GM20000 (cell line): ENCODE results near the gene FBXW5.
A peak's percentile ranks its signal among the peaks of the same experiment; 100 is the strongest.

ENCODE experiments used
- DNase-seq: peaks from one replicate; pipeline ENCODE4 v3.0.0; 2012; ENCODE audit warnings: low spot score
- TF ChIP-seq, protein P1 (sequence below): IDR thresholded peaks from 2 replicates; pipeline ENCODE4 v1.5.1; 2012; ENCODE audit warnings: mild to moderate bottlenecking, control low read depth; ENCODE audit errors: extremely low read depth, missing control alignments

FBXW5 gene

DNA sequence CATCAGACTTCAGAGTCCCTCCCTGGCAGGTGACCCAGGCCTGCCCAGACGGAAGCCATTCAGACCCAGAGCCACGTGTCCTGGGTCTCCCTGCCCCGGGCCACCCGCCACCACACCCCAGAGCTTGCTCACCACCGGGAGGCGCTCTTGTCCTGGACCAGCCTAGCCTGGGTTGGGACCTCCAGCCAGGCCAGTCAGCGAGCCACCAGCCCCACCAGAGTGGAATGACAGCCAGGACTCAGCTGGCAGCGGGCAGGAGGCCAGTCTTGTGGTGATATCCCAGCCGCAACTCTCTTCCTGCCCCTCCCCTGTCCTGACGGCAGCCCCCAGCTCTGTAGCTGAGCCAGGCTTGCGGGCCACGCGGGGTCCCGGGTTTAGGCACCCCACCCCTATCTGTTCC, 31.1 kb upstream of the FBXW5 start:
- TF ChIP-seq, protein P1, sequence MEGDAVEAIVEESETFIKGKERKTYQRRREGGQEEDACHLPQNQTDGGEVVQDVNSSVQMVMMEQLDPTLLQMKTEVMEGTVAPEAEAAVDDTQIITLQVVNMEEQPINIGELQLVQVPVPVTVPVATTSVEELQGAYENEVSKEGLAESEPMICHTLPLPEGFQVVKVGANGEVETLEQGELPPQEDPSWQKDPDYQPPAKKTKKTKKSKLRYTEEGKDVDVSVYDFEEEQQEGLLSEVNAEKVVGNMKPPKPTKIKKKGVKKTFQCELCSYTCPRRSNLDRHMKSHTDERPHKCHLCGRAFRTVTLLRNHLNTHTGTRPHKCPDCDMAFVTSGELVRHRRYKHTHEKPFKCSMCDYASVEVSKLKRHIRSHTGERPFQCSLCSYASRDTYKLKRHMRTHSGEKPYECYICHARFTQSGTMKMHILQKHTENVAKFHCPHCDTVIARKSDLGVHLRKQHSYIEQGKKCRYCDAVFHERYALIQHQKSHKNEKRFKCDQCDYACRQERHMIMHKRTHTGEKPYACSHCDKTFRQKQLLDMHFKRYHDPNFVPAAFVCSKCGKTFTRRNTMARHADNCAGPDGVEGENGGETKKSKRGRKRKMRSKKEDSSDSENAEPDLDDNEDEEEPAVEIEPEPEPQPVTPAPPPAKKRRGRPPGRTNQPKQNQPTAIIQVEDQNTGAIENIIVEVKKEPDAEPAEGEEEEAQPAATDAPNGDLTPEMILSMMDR, result peak; percentile 5
- no peak for DNase-seq

DNA sequence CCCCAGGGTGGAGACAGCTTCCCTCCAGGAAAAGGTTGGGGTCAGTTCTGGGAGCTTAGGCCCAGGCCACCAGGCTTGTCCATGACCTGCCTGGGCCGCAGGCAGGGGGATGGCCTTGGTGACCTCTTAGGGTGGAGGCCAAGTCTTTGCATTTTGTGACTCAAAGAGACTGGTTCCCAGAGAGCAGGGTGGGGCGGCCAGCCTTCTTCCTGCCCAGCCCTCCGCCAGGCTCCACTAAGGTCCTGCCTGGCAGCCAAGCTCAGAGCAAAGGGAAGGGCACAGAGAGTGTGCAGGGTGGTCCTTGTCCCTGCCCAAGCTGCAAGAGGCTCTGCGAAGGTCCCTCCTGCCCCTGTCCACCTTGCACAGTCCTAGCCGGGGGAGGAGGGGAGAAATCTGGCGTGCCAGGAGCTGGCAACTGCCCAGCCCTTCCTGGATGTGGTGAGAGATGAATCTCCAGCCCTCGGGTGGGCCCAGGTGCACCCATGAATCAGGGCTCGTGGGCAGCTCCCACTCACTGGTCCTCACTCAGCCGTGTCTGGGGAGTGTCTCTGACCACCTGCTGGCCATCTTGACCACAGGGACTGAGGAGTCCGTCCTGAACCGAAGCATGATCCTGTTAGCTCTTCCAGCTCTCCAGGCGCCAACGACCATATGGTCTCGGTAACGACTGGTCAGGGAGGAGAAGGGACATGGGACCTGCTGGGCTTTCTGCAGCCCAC, 30.4 kb upstream of the FBXW5 start:
- DNase-seq, result no peak
- TF ChIP-seq, protein P1, result no peak

DNA sequence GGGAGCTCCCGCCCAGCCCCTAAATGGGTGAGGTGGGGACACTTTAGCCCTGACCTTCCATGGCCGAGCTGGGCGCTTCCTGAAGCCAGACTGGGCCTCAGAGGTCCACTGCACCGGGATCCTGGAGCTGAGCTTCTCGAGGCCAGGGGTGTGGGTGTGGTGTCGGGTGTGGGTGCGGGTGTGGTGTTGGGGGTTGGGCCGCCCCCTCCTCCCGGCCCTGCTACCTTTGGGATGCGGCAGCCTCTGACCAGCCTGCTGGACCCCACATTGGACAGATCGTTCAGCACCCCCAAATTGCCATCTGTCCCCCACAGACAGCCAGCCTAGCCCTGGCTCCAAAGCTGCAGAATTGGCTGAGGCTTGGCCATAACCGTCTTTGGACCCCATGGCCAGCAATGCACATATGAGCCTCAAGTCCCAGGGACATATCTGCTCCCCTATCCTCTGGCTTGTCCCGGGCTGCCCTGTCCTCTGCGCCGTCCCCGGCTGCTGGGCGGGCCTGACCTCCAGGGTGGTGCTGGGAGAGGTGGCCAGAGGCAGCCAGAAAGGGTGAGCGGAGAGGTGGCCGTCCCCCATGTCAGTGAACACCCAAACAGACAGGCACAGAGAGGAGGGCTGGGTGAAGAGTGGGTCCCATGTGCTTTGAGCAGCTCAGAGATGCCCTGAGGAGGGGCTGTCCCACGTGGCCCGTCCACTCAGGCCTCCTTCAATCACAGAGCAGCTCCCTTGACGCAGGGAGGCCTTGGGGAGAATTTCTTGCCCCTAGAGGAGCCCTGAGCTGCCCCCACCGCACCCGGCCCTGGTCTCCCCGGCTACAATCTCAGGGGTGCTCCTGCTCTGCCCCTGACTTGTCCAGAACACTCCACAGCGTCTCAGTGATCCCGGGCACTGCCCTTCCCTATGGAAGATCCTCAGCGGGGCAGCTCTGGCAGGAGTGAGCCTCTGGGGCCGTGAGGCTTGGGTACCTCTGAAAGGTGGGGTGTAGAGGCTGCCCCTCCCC, 29.4 kb upstream of the FBXW5 start:
- TF ChIP-seq, protein P1, result no peak
- DNase-seq, result no peak

DNA sequence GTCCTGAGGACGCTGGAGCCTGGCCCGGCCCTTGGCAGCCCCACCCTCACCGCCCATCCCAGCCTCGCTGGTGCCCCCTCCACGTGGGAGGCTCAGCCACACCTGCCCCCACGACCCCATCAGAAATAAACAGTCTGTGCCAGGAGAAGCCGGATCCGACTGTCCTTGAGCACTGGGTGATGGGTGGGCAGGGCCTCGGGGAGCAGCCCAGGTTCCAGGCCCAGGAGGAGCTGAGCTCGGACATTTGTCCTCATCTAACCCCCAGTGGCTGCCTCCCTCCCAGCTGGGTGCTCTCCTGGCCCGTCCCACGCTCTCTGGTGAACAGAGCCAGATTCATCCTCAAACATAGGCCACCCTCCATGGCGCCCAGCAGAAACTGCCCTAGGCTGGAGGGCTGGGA, 28.2 kb upstream of the FBXW5 start:
- DNase-seq, result no peak
- TF ChIP-seq, protein P1, result no peak

DNA sequence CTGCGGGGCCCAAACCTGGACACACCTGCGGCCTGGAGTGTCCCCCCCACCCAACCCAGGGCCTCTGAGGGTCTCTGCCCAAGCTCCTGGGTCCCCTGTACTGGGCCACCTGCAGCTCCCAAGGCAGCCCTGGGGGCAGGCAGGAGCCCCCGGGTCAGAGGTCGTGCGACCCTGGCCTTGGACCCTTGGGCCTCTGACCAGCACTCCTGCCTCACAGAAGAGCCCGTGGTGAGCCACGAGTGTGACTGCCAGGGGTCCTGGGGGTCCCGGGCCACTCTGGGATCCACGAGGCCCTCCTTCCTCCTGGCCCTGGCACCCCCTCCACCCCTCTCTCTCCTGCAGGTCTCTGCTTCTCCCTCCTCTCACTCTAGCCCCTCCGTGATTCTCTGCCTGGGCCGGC, 27.8 kb upstream of the FBXW5 start:
- TF ChIP-seq, protein P1, result no peak
- DNase-seq, result no peak

DNA sequence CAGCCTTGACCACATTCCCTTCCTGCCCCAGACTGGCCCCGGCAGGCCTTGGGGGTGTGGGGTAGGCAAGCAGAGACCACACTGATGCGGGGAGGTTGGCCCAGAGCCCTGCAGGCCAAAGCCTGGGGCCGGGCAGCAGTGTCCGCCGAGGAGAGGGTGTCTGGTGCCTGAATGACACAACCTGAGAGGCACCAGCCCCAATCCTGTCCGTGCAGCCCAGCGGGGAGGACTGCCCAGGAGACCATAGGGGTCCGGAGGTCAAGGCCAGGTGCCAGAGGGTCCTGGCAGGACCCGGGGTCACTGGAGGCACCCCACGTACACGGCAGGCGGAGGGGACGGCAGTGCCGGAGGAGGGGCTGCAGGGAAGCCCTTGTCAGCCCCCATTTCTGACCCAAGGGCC, 27.2 kb upstream of the FBXW5 start:
- no peak for DNase-seq
- TF ChIP-seq, protein P1, result no peak

DNA sequence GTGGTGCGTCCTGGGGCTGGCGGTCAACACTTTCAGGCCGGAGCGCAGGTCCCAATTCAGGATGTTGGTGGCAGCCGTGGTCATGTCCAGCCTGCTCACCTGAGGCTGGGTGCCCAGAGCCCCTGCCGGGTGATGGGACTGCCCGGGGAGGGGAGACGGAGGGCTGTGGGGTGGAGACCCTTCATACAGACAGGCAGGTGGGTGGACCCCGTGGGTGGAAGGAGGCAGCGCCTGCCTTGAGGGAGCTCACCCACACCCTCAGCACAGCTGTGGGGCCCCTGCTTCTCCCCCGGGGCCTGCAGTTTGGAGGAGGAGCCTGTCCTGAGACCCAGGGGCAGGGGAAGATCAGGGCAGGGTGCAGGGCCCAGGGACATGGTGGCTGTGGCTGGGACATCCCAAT, 25.8 kb upstream of the FBXW5 start:
- DNase-seq, result no peak
- TF ChIP-seq, protein P1, result no peak
